C4-2B (cell line): ENCODE data around the gene MEGF8.

Experiments used
- H3K27ac ChIP-seq: fragments of 450-650 bp; 2 replicates; pipeline ENCODE4 v1.5.1; 2017
- CTCF ChIP-seq: fragments of 450-650 bp; conservative IDR thresholded peaks from 2 replicates; pipeline ENCODE4 v1.5.1; 2017; ENCODE audit warnings: mild to moderate bottlenecking
- ZFX ChIP-seq: fragments of 450-650 bp; IDR thresholded peaks from 2 replicates; pipeline ENCODE4 v1.6.1; 2017

MEGF8 gene

GRCh38 chr19:42421101-42421500, 95.7 kb downstream of the MEGF8 start:
- TF ChIP-seq CTCF (no peak), ZFX (no peak)
- peak overlapping the region; percentile 44 for H3K27ac ChIP-seq

- TF ChIP-seq CTCF = no peak
- TF ChIP-seq ZFX = no peak
- peak overlapping the region; percentile 44 for H3K27ac ChIP-seq
Measured at GRCh38 chr19:42421591-42422031, 96.2 kb downstream of the MEGF8 start.

GRCh38 chr19:42422092-42422900, 96.9 kb downstream of the MEGF8 start:
- TF ChIP-seq CTCF = no peak
- no peak for TF ChIP-seq ZFX
- no peak overlapping the region for H3K27ac ChIP-seq

- H3K27ac ChIP-seq = no peak overlapping the region
- TF ChIP-seq CTCF = no peak
- no peak for TF ChIP-seq ZFX
Measured at GRCh38 chr19:42422901-42423461, 97.5 kb downstream of the MEGF8 start.

GRCh38 chr19:42423462-42424344, 98.3 kb downstream of the MEGF8 start:
- H3K27ac ChIP-seq = no peak overlapping the region

GRCh38 chr19:42424345-42424707, 98.9 kb downstream of the MEGF8 start:
- TF ChIP-seq CTCF = no peak
- no peak for TF ChIP-seq ZFX
- no peak overlapping the region for H3K27ac ChIP-seq

More at GRCh38 chr19:42423462-42424344, 98.3 kb downstream of the MEGF8 start:
- TF ChIP-seq CTCF (no peak), ZFX (no peak)

- no peak overlapping the region for H3K27ac ChIP-seq
- TF ChIP-seq ZFX (no peak), CTCF (no peak)
Measured at GRCh38 chr19:42424712-42425131, 99.3 kb downstream of the MEGF8 start.
